Measurements from ENCODE around the gene PHLDA3. TPM values are rescaled to one million over a fixed set of nuclear protein-coding genes. Genes with fewer than 3 reads are reported as not detected.

The PHLDA3 gene
- polyA plus RNA-seq, 1 donor from 2014 or later, result 35.1 TPM

GRCh38 chr1:201517631-201518030 is 48.6 kb upstream of the PHLDA3 start:
- TF ChIP-seq SMC3 (conservative IDR thresholded peaks at IDR 0.05; ENCODE audit: poor library complexity) (no peak), EZH2 (IDR thresholded peaks at IDR 0.05; ENCODE audit: borderline replicate concordance, insufficient read depth, low read length, poor library complexity, severe bottlenecking) (no peak), RAD21 (conservative IDR thresholded peaks at IDR 0.05) (no peak), REST (IDR thresholded peaks at IDR 0.05; ENCODE audit: borderline replicate concordance) (no peak), EP300 (conservative IDR thresholded peaks at IDR 0.05; ENCODE audit: poor library complexity, severe bottlenecking) (no peak), TAF1 (IDR thresholded peaks at IDR 0.05; ENCODE audit: low read depth) (no peak), MXI1 (conservative IDR thresholded peaks at IDR 0.05; ENCODE audit: poor library complexity, severe bottlenecking) (no peak), CTCF (IDR thresholded peaks at IDR 0.05; ENCODE audit: poor library complexity, severe bottlenecking) (no peak), POLR2AphosphoS5 (IDR thresholded peaks at IDR 0.05) (no peak)
- no peak overlapping the region for H3K4me2 ChIP-seq (ENCODE audit: low read length)
- no peak overlapping the region for H3K27ac ChIP-seq (ENCODE audit: low read length)
- no peak overlapping the region for H2AFZ ChIP-seq (ENCODE audit: low read depth, low read length)
- H3K27me3 ChIP-seq (ENCODE audit: insufficient read depth, low read depth, low read length), result no peaks in the 10 kb centered on the region
- no peaks in the 10 kb centered on the region for H3K9me2 ChIP-seq (ENCODE audit: insufficient read depth, low read length)
- no peaks in the 10 kb centered on the region for H3K9me3 ChIP-seq (ENCODE audit: low read length)
- no peak overlapping the region for H3K4me3 ChIP-seq (ENCODE audit: low read length)
- no peaks in the 10 kb centered on the region for H3K36me3 ChIP-seq (ENCODE audit: insufficient read depth, low read length)
- no peak overlapping the region for H3K9ac ChIP-seq (ENCODE audit: low read length)
- no peaks in the 10 kb centered on the region for H4K20me1 ChIP-seq (ENCODE audit: insufficient read depth)
- no peaks in the 10 kb centered on the region for H3K79me2 ChIP-seq (replicated peaks; ENCODE audit: insufficient read depth, low read length)
- H3F3A ChIP-seq (ENCODE audit: insufficient read depth, low read length, poor library complexity, severe bottlenecking), result no peaks in the 10 kb centered on the region

- Histone ChIP-seq H3K79me2 (replicated peaks; ENCODE audit: insufficient read depth, low read length) (no peaks in the 10 kb centered on the region), H3K9ac (ENCODE audit: low read length) (no peak overlapping the region), H3K9me3 (ENCODE audit: low read length) (no peaks in the 10 kb centered on the region), H3K4me2 (ENCODE audit: low read length) (no peak overlapping the region), H3K27me3 (ENCODE audit: insufficient read depth, low read depth, low read length) (no peaks in the 10 kb centered on the region), H3K27ac (ENCODE audit: low read length) (no peak overlapping the region), H3K9me2 (ENCODE audit: insufficient read depth, low read length) (no peaks in the 10 kb centered on the region), H4K20me1 (ENCODE audit: insufficient read depth) (no peaks in the 10 kb centered on the region), H3K36me3 (ENCODE audit: insufficient read depth, low read length) (no peaks in the 10 kb centered on the region), H2AFZ (ENCODE audit: low read depth, low read length) (no peak overlapping the region), H3F3A (ENCODE audit: insufficient read depth, low read length, poor library complexity, severe bottlenecking) (no peaks in the 10 kb centered on the region), H3K4me3 (ENCODE audit: low read length) (no peak overlapping the region)
- TF ChIP-seq REST (IDR thresholded peaks at IDR 0.05; ENCODE audit: borderline replicate concordance) (no peak), SMC3 (conservative IDR thresholded peaks at IDR 0.05; ENCODE audit: poor library complexity) (no peak), TAF1 (IDR thresholded peaks at IDR 0.05; ENCODE audit: low read depth) (no peak), EZH2 (IDR thresholded peaks at IDR 0.05; ENCODE audit: borderline replicate concordance, insufficient read depth, low read length, poor library complexity, severe bottlenecking) (no peak), MXI1 (conservative IDR thresholded peaks at IDR 0.05; ENCODE audit: poor library complexity, severe bottlenecking) (no peak), POLR2AphosphoS5 (IDR thresholded peaks at IDR 0.05) (no peak), CTCF (IDR thresholded peaks at IDR 0.05; ENCODE audit: poor library complexity, severe bottlenecking) (no peak), RAD21 (conservative IDR thresholded peaks at IDR 0.05) (no peak)
Observed at GRCh38 chr1:201516511-201517127, 47.6 kb upstream of the PHLDA3 start.
